Esophagus muscularis mucosa (tissue), 3 donors: ENCODE data around the gene EYA4.

Experiments
- CTCF ChIP-seq, 3 experiments: fragments of 200-600 bp in 2 of 3; fragments of 450-650 bp in 1 of 3; sonication (generic) in 2 of 3; IDR thresholded peaks; one replicate each; pipeline ENCODE4 v1.5.1; 2017 to 2019; ENCODE audit warnings: antibody characterized with exemption in 3 of 3, mild to moderate bottlenecking in 2 of 3, moderate library complexity in 1 of 3
- EP300 ChIP-seq: sonication (generic); formaldehyde crosslinking; IDR thresholded peaks from one replicate; pipeline ENCODE4 v1.6.1; 2017; ENCODE audit warnings: antibody characterized with exemption

DNA sequence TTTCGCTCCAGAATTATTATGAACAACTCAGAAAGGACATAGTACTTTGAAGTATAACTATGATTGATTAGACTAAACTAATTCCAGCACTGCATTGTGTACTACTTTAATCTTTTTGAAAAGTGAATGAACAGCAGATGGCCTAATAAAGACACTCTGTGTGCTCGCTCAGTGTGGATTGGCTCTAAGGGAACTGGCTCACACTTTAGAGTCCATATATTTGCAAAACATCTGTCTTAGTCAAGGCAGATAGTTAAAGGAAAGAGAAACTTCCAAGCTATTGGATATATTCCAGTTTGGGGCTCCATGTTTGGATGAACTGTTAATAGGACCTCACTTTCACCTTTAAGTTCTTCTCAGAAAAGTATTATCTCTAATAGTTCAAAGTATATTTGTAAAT is 218.9 kb downstream of the EYA4 start:
- TF ChIP-seq CTCF (IDR thresholded peaks at IDR 0.05) (no peak), EP300 (no peak)
